Fibroblast of skin of scalp (primary cell): Measurements from ENCODE around the gene TTC39B.

Experiments
- DNase-seq: peaks from one replicate; pipeline ENCODE4 v3.0.0-alpha.2; 2013

The TTC39B gene

DNA sequence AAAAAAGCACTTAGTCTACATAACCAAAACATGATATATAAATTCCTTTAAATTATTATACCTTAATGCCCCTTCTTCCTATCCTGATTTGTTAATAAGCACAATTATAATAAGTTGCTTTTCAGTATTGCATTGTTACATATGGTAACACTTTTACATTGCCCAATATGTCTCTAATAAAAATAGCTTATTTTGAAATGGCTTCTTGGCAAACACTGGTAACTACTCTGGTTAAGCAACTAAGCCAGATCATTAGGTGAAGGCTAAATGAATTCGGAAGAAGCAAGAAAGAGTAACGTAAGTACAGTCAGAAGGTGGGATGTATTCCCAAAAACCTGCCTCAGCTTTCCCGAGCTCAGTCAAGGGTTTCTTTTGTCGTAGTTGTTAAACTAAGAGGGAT is 85.3 kb downstream of the TTC39B start:
- DNase-seq = no peak

GRCh38 chr9:15220658-15221318 is 86.2 kb downstream of the TTC39B start:
- peak; percentile 74 for DNase-seq

GRCh38 chr9:15219546-15219945 is 87.5 kb downstream of the TTC39B start:
- no peak for DNase-seq

DNA sequence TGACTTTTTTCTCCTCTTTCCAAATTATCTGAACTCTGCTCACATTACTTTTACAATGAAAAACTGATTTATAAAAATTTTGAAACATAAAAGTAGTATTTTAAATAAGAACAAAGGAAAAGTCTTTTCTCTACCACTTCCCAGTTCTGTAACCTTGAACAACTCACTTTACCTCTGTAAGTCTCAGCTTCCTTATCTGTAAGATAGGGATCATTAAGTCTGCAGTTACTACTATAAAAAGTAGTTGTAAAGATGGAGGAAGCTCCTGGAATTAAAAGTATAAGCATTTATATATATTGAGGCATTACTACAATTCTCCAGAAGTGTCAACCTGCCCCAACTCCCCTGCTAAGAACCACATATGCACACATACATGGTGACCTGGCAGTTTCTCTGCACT is 88.0 kb downstream of the TTC39B start:
- DNase-seq = no peak

- no peak for DNase-seq
Measured at GRCh38 chr9:15213249-15213648, 93.8 kb downstream of the TTC39B start.

DNA sequence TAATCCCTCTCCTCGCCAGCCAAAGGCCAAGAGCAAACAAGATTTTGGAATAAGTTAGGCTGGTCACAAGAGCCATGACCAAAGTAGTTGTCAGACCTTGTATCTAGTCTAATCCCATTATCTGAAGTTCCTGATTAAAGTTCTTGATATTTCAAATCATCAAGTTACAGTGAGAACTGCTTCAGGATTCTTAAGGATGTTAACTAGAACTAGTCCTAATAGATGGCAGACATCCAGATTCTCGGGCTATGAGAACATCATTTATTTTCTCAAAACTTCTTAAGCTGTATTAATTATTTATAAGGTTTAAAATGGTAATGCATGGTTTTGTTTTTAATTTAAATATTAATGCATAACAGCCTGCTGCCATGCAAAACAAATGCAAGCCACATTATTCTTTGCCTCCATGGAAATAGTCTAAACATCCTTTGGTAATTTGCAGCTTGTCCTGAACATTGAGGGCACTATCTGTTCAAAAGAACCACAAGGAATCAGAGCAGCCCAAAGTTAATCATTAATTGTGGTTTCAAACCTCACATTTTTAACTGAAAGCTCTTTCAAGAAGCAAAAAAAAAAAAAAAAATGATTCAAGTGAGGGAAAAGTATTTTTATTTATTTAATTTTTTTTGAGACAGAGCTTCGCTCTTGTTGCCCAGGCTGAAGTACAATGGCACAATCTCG is 95.1 kb downstream of the TTC39B start:
- peak; percentile 55 for DNase-seq

DNA sequence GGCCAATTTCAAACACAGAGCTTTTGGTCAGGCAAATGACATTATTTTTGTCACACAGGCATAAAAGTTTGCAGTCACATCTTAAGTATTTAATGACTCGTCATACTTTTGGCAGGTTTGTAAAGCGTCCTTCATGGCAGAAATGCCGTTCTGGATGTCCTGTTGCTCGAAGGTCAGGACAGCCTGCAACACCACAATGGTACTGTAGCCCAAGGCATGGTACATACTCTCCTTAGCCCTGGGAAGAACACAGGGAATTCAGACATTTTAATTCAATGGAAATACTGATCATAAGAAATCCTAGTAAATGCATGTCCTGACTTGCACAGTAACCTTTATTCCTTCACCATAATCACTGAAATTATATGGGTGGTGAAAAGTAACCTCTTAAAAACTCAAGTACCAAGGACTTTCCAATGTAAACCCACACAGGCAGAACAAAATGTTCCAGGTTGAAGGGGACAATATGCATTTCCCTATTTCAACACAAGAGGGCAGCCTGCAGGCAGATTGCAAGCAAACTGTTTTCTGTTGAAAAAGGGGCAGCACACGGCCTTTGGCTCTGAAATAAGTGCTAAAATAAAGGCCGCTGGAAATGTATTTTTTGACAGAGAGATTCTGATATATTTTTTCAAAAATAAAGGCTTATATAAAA is 95.7 kb downstream of the TTC39B start:
- peak; percentile 72 for DNase-seq

DNA sequence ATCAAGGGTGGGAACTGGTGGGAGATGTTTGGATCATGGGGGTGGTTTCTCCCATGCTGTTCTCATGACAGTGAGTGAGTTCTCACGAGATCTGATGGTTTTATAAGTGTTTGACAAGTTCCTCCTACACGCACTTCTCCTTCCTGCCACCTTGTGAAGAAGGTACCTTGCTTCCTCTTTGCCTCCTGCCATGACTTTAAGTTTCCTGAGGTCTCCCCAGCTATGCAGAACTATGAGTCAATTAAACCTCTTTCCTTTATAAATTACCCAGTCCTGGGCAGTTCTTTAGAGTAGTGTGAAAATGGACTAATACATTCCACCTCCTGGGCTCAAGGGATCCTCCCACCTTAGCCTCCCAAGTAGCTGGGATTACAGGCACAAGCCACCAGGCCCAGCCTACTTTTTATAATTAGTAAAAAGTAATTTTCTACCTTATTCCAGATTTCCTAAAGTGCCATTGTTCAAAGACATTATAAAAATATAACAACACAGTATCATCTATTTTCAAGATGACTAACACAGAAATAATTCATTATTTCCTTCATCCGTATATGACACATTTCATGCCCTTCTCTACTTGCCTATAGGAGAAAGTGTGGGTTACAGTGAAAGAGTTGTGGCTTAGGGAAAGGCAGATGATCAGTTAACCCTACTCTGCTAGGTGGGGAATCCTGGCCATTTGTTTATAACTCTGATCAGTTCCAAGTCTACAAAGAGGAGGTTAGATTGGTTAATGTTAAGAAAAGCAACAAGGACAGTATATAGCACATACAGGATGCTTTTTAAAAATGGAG is 99.9 kb downstream of the TTC39B start:
- DNase-seq = no peak

DNA sequence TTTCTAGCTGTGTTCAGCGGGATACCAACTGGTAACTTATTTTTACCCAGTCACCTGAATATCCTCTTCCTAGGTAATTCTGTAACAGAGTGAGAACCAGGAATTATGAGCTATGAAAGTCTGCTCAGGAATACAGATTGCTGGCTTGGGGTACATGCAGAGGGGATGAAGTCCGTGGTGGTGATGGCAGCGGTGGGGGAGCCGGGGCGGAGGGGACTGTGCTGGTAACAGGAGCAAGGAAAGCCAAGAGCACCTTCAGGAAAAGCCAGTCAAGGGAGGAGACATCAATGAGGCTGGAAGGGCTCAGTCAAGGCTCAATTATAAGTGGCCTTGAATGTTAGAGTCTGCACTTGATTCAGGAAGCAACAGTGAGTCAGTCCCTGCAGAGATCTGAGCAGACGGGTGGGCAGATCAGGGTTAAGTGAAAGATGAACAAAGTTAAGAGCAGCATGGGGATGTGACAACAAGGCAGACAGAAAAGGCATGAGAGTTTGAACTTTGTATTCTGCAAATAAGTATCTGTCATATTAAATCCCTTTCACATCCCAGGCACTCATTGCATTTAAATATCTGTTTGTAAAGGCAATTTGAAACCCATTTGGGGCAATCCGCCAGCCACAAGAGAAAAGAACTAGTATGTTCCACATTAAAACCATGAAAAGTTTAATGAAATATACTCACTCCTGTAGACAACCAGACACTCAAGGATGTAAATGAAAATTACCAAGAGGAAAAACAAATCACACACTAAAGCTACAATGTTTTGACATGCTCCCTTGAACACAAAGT is 101.2 kb downstream of the TTC39B start:
- DNase-seq = no peak

DNA sequence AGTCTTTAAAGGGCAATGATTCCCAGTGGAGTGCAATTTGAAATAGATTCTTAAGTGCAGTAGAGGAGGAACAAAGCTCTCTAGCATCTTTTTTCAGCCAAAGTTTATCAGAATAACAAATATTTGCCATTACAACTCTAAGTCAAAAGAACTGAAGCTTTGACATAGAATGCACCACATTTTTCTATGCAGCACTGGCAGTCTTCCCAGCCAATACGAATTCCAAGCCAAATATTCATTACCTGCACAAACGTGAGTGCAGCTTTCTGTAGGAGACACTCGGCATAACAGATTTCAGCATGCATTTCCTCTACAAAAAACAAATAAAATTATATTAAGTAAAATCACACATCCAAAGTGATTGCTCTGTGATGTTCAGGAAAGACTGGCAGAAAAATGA is 103.4 kb downstream of the TTC39B start:
- DNase-seq = no peak

GRCh38 chr9:15200111-15200510 is 106.9 kb downstream of the TTC39B start:
- no peak for DNase-seq

DNA sequence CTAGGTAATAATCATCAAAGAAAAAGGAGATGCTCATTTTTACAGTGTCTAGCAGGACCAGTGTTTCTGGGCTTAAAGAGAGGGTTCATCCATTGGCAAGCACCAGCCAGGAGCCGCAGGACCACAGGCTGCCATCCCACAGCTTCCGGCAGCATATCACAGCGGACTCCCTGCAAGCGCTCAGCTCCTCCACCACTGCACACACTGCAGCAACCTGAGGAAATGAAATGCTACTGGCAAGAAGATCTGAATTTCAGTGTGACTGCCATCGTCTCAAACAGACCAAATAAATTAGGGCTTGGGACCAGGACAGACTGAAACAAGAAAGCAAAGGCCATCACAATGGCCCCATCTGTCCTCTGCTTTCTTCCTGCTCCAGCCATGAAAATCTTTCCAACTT is 114.2 kb downstream of the TTC39B start:
- DNase-seq = no peak

DNA sequence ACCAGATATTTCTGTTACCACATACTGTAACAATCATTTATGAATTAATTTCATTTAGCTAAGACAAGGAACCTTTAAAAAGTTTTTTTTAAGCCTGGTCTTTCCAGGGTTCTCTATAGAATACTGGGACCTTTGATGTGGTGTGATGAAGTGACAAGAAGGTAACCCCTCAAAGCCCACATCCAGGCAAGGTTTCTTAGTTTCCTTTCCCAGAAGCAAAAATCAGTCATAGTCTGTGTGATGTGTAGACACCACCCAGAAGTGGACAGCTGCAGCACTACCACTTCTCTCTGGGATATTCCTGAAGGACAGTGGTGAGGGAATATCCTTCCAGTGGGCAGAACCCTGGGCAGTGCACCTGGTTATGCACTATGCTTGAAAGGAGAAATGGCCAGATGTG is 115.6 kb downstream of the TTC39B start:
- no peak for DNase-seq

- DNase-seq = no peak
Measured at GRCh38 chr9:15189481-15189880, 117.5 kb downstream of the TTC39B start.

DNA sequence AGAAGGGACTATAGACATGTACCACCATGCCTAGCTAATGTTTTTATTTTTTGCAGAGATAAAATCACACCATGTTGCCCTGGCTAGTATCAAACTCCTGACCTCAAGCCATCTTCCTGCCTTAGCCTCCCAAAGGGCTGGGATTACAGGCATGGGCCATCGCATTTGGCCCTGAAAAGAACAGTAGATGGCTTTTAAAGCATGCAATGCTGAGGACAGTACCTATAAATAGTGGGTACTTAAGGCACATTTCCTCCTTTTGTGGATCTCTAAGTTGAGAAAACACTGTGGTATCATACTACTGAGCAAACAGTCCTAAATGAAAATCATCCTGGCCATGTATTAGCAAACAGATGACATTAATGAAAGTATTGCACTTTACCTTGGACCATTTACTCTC is 119.4 kb downstream of the TTC39B start:
- DNase-seq = no peak

GRCh38 chr9:15182730-15183129 is 124.3 kb downstream of the TTC39B start:
- no peak for DNase-seq

GRCh38 chr9:15182101-15182551 is 124.9 kb downstream of the TTC39B start:
- DNase-seq = no peak

- DNase-seq = no peak
Measured at GRCh38 chr9:15180124-15180523, 126.9 kb downstream of the TTC39B start.

DNA sequence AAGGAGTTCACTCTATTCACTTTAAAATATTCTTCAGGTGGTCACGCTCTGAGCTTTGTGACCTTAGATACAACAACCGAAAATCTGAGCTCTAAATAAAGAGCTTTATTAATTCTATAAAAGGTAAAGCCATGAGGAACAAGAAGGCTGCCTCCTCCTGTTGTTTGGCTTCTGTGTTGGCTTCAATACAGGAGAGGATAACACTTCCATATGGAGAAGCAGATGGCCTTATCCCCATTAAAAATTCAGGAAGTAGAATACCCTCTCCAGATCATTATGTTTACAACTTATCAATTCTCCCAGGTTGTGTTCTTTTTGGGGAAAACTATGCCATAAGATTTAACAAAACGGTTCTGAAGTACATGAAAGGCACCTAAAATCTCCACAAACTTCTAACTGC is 128.4 kb downstream of the TTC39B start:
- no peak for DNase-seq

DNA sequence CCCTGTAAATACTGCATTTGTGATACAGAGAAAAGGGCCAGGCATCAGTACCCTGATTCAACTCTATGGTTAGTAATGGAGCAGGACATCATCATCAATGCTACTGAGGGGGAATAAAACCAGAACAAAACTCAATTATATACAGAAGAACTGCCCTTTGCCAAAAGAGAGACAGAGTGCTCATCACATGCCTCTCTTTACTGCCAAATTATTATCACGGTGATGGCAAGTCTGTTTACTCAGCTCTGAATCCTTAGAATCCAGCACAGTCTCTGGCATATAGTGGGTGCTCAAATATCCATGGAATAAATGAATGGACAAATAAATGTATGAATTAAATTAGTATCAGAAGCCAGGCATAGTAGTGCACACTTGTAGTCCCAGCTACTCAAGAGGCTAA is 130.2 kb downstream of the TTC39B start:
- no peak for DNase-seq

- no peak for DNase-seq
Measured at GRCh38 chr9:15163931-15164330, 143.1 kb downstream of the TTC39B start.

GRCh38 chr9:15161753-15162152 is 145.3 kb downstream of the TTC39B start:
- no peak for DNase-seq
